MCF 10A (cell line): ENCODE measurements around the gene KLHL40. TPM values are rescaled to one million over a fixed set of nuclear protein-coding genes. Genes with fewer than 3 reads are reported as not detected.

Experiments
- BruUV-seq: library from RNA; stranded (reverse); fragments of 400-500 nt; replicated peaks from 2 replicates; lab custom pipeline; 2021; lab: Mats Ljungman, UMichigan
- CTCF ChIA-PET: fragments of 300-600 bp; sonication (Branson Sonifier 250); formaldehyde crosslinking; extraction: SDS; loops from one replicate; lab custom pipeline; 2021; ENCODE audit warnings: antibody characterized with exemption, inconsistent platforms; lab: Yijun Ruan, JAX
- POLR2A ChIA-PET: fragments of 300-600, 350-650 bp; sonication (Branson Sonifier 250); formaldehyde crosslinking; extraction: SDS; loops from one replicate; lab custom pipeline; 2020; ENCODE audit warnings: antibody characterized with exemption, inconsistent platforms; lab: Yijun Ruan, JAX
- DNase-seq: peaks from one replicate; pipeline ENCODE4 v3.0.0-alpha.2; 2018; ENCODE audit not compliant: unreplicated experiment
- H3K27ac Mint-ChIP-seq: one replicate; pipeline ENCODE4 v1.8.0; 2022; ENCODE audit warnings: mild to moderate bottlenecking, low read depth, mixed read lengths; ENCODE audit not compliant: unreplicated experiment
- H3K27me3 Mint-ChIP-seq: one replicate; pipeline ENCODE4 v1.8.0; 2022; ENCODE audit warnings: mixed read lengths; ENCODE audit not compliant: insufficient read depth, unreplicated experiment
- H3K36me3 Mint-ChIP-seq: one replicate; pipeline ENCODE4 v1.8.0; 2022; ENCODE audit warnings: mild to moderate bottlenecking, moderate library complexity, mixed read lengths; ENCODE audit not compliant: insufficient read depth, unreplicated experiment
- H3K4me1 Mint-ChIP-seq: one replicate; pipeline ENCODE4 v1.8.0; 2022; ENCODE audit warnings: mixed read lengths; ENCODE audit not compliant: insufficient read depth, unreplicated experiment
- H3K4me3 Mint-ChIP-seq: one replicate; pipeline ENCODE4 v1.8.0; 2022; ENCODE audit warnings: mild to moderate bottlenecking, moderate library complexity, mixed read lengths; ENCODE audit not compliant: unreplicated experiment
- H3K9me3 Mint-ChIP-seq: one replicate; pipeline ENCODE4 v1.8.0; 2022; ENCODE audit warnings: mixed read lengths; ENCODE audit not compliant: unreplicated experiment
- intact Hi-C: fragments of 100-400 bp; cut with micrococcal nuclease; formaldehyde crosslinking; loops from 2 replicates; pipeline ENCODE4 v1.14.1; 2022
- total RNA-seq: library from RNA; stranded (reverse); gene quantifications from 2 replicates; pipeline ENCODE4 v1.2.3, GENCODE V29; 2022
- TF ChIP-seq, protein P1 (sequence below): fragments of 200-600 bp; IDR thresholded peaks from one replicate; pipeline ENCODE4 v1.8.0; 2022; ENCODE audit warnings: antibody characterized with exemption, mild to moderate bottlenecking; ENCODE audit not compliant: unreplicated experiment

The KLHL40 gene
- total RNA-seq, 1 experiment from 2014 or later: not detected

DNA sequence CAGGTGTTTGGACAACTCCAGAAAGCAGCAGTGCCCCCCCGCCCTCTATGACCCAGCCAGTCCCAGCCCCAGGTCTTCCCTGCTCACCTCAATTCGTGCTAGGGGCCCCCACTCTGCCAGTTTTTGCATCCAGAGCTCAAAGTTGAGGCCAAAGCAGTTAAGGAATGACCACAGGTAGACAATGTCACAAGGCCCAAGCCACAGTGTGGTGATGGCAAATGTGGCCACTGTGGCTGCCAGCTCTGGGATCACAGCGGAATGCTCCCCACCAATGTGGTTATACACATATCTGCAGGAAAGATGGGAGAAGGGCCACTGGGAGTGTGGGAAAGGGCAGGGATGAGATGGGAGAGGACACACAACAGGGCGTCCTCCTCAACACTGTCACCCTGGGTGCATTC, 8.2 kb downstream of the KLHL40 start:
- H3K36me3 Mint-ChIP-seq: no peaks in the 10 kb centered on the region
- CTCF ChIA-PET: interaction anchor here (1.5 kb wide), 1 partner anchor 11 kb away, joined by 3 read pairs; no protein-coding TSS in a partner anchor
- H3K27ac Mint-ChIP-seq: no peak overlapping the region
- DNase-seq: no peak
- no TSS peak for BruUV-seq
- no peaks in the 10 kb centered on the region for H3K9me3 Mint-ChIP-seq
- POLR2A ChIA-PET: interaction anchor here (0.7 to 2.4 kb wide), 2 partner anchors 9 to 27 kb away, joined by 3 to 9 read pairs; no protein-coding TSS in a partner anchor
- intact Hi-C loops: no loop called here
- TF ChIP-seq, protein P1, sequence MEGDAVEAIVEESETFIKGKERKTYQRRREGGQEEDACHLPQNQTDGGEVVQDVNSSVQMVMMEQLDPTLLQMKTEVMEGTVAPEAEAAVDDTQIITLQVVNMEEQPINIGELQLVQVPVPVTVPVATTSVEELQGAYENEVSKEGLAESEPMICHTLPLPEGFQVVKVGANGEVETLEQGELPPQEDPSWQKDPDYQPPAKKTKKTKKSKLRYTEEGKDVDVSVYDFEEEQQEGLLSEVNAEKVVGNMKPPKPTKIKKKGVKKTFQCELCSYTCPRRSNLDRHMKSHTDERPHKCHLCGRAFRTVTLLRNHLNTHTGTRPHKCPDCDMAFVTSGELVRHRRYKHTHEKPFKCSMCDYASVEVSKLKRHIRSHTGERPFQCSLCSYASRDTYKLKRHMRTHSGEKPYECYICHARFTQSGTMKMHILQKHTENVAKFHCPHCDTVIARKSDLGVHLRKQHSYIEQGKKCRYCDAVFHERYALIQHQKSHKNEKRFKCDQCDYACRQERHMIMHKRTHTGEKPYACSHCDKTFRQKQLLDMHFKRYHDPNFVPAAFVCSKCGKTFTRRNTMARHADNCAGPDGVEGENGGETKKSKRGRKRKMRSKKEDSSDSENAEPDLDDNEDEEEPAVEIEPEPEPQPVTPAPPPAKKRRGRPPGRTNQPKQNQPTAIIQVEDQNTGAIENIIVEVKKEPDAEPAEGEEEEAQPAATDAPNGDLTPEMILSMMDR: no peak
- H3K4me3 Mint-ChIP-seq: no peak overlapping the region
- H3K4me1 Mint-ChIP-seq: no peaks in the 10 kb centered on the region
- peaks cover 21% of the 10 kb centered on the region for H3K27me3 Mint-ChIP-seq

DNA sequence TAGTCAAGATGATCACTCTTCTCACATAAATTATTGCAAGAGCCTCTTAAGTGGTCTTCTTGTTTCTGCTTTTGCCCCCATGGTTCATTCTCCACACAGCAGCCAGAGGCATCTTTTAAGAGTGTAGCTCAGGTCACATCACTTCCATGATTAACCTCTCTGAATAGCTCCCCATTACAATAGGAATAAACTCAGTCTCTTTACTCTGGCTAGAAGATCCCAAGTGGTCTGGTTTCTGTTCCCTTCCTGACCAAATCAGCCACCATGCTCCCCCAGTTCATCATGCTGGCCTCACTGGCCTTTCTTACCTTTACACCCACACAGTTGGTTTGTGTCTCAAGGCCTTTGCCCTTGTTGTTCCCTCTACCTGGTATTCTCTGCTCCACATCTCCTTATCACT, 9.0 kb downstream of the KLHL40 start:
- Mint-ChIP-seq H3K4me1 (no peaks in the 10 kb centered on the region), H3K4me3 (no peak overlapping the region), H3K27ac (no peak overlapping the region), H3K9me3 (no peaks in the 10 kb centered on the region), H3K36me3 (no peaks in the 10 kb centered on the region), H3K27me3 (peaks cover 16% of the 10 kb centered on the region)
- intact Hi-C loops: no loop called here
- CTCF ChIA-PET: no interaction called here
- no peak for DNase-seq
- BruUV-seq: no TSS peak
- TF ChIP-seq, protein P1: no peak
- POLR2A ChIA-PET: interaction anchor here (2.4 kb wide), 1 partner anchor 10 kb away, joined by 9 read pairs; no protein-coding TSS in a partner anchor

DNA sequence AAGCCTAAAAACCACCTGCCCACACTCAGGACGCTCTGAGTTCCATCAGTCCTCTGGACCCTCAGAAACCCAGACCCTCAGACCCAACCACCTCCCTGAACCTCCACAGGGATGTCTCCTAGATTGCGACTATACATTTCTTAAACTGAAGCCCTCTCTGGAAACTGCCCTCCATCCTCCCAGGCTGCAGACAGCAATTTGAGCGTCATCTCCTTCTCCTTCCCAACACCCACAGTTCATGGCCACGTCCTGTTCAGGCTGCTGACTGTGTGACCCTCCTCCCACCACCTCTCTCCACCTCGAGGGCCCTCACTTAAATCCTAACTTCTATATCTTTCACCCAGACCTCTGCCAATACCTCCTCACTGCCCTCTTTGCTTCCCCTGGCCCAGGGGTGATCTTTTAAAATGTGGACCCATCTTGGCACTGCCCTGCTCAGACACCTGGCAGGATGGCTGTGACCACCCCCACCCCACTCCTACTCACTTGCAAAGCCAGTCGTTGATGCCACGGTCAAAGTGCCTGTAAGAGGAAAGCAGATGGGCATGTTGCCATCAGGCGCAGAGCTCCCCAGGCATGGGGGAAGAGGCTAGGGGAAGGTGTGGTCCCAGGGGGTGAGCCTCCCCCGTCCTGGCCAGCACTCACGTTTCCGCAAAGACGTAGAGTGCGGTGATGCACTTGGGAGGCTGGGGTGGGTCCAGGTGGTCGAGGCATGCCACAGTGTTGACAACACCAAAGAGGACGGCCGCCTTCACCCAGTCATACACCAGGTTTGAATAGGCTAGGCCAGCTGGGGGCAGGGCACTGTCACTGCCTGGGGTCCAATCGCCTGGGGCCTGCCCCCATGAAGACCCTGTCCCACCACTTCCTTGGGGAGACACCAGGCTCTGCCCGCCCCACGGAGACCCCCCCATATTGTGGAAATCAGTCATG, 11.3 kb downstream of the KLHL40 start:
- H3K27ac Mint-ChIP-seq: no peak overlapping the region
- peaks cover 6% of the 10 kb centered on the region for H3K4me1 Mint-ChIP-seq
- no peak for DNase-seq
- ChIA-PET CTCF (no interaction called here), POLR2A (no interaction called here)
- intact Hi-C loops: no loop called here
- H3K9me3 Mint-ChIP-seq: no peaks in the 10 kb centered on the region
- H3K4me3 Mint-ChIP-seq: no peak overlapping the region
- no peaks in the 10 kb centered on the region for H3K36me3 Mint-ChIP-seq
- no TSS peak for BruUV-seq
- TF ChIP-seq, protein P1: no peak
- H3K27me3 Mint-ChIP-seq: no peaks in the 10 kb centered on the region

DNA sequence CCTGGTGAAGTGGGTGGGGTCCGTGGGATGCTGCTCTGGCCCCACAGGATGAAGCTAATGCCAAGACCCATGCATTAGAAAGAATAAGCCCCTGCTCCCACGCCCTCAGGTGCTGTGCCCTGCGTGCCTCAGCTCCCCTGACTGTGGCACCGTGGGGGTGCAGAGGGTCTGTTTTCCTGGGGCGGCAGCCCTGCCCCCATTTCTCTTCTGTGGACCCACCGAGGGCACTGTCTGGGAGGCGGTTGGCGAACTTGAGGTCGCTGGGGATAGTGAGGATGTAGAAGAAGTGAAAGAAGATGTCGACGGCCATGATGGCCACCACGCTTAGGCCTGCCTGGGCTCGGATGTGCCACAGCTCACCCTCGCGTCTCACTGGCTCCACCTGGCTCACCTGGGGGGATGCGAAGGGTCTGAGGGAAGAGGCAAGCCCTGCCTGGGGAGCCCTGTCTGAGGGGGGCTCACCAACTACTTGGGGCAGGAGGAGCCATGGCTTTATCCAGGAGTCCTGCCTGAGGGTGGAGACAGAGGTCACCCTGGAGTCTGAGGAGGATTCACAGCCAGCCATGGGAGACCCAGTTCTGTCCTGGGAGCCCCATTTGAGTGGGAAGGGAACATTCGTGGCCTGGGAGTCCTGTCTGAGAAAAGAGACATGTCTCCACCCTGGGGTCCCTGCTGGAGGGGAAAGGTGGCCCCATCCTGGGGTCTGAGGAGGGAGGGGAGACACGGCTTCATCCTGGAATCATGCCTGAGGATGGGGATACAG, 12.1 kb downstream of the KLHL40 start:
- no TSS peak for BruUV-seq
- H3K9me3 Mint-ChIP-seq: no peaks in the 10 kb centered on the region
- H3K27ac Mint-ChIP-seq: no peak overlapping the region
- no peaks in the 10 kb centered on the region for H3K27me3 Mint-ChIP-seq
- intact Hi-C loops: no loop called here
- ChIA-PET POLR2A (no interaction called here), CTCF (interaction anchor here (0.6 kb wide), 1 partner anchor 22 kb away, joined by 3 read pairs; no protein-coding TSS in a partner anchor)
- H3K4me1 Mint-ChIP-seq: peaks cover 8% of the 10 kb centered on the region
- H3K4me3 Mint-ChIP-seq: no peak overlapping the region
- H3K36me3 Mint-ChIP-seq: no peaks in the 10 kb centered on the region
- no peak for DNase-seq
- TF ChIP-seq, protein P1: no peak
